ENCODE results near the gene YPEL4.
A peak's percentile ranks its signal among the peaks of the same experiment; 100 is the strongest.

The YPEL4 gene

GRCh38 chr11:57597461-57597915 is 52.2 kb downstream of the YPEL4 start, which contains the start of gene SERPING1:
SERPING1 (plus strand) TSS chr11:57597685; CDS start chr11:57598271, 586 bp downstream.
- peak within 1 kb of the TSS; percentile 57 for H3K4me3 ChIP-seq (ENCODE audit: control insufficient read depth, low read depth, low read length)
- no peak for TF ChIP-seq CTCF (conservative IDR thresholded peaks at IDR 0.05; ENCODE audit: control insufficient read depth, insufficient read depth, low read depth, low read length)
- DNase-seq (ENCODE audit: low read depth) = peak; percentile 79

GRCh38 chr11:57596266-57596885 is 53.3 kb downstream of the YPEL4 start:
- DNase-seq (ENCODE audit: low read depth) = no peak
- no peak overlapping the region for H3K4me3 ChIP-seq (ENCODE audit: control insufficient read depth, low read depth, low read length)
- no peak for TF ChIP-seq CTCF (conservative IDR thresholded peaks at IDR 0.05; ENCODE audit: control insufficient read depth, insufficient read depth, low read depth, low read length)
